Fibroblast of pulmonary artery (primary cell): ENCODE data around the gene ELMO1.

Experiments used
- DNase-seq: peaks from one replicate; pipeline ENCODE4 v3.0.0-alpha.2; 2010; ENCODE audit warnings: low read depth
- H3K4me3 ChIP-seq: replicated peaks from 2 replicates; pipeline ENCODE4 v1.5.1; 2011; ENCODE audit warnings: low read depth, mild to moderate bottlenecking, control low read depth, low read length, moderate library complexity
- TF ChIP-seq, protein P1 (sequence below): IDR thresholded peaks from 2 replicates; pipeline ENCODE4 v1.5.1; 2011; ENCODE audit warnings: mild to moderate bottlenecking, control low read depth, low read length, inconsistent platforms; ENCODE audit errors: missing control alignments

Gene ELMO1

GRCh38 chr7:37336259-37336658 lies 112.4 kb downstream of the ELMO1 start:
- TF ChIP-seq, protein P1, sequence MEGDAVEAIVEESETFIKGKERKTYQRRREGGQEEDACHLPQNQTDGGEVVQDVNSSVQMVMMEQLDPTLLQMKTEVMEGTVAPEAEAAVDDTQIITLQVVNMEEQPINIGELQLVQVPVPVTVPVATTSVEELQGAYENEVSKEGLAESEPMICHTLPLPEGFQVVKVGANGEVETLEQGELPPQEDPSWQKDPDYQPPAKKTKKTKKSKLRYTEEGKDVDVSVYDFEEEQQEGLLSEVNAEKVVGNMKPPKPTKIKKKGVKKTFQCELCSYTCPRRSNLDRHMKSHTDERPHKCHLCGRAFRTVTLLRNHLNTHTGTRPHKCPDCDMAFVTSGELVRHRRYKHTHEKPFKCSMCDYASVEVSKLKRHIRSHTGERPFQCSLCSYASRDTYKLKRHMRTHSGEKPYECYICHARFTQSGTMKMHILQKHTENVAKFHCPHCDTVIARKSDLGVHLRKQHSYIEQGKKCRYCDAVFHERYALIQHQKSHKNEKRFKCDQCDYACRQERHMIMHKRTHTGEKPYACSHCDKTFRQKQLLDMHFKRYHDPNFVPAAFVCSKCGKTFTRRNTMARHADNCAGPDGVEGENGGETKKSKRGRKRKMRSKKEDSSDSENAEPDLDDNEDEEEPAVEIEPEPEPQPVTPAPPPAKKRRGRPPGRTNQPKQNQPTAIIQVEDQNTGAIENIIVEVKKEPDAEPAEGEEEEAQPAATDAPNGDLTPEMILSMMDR, result no peak
- no peak for DNase-seq
- H3K4me3 ChIP-seq, result no peak overlapping the region

DNA sequence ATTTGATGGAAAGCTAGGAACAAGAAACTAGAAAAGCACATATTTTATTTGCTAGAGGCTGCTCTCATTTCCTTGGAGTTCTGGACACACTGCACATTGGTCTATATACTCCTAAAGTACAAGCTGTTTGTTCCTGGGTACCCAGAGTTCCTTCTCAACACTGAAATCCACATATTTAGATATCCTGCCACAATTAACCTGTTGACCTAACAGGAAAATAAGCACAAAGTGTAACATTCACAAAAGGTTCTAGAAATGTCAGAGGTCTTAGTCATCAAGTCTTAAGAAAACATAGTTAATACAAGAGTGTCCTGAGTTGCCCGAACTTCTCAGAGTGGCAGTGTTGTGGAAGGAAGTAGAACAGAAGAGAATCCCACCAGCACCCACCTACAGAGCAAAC lies 115.6 kb downstream of the ELMO1 start:
- TF ChIP-seq, protein P1, result no peak
- DNase-seq, result no peak
- H3K4me3 ChIP-seq, result no peak overlapping the region

DNA sequence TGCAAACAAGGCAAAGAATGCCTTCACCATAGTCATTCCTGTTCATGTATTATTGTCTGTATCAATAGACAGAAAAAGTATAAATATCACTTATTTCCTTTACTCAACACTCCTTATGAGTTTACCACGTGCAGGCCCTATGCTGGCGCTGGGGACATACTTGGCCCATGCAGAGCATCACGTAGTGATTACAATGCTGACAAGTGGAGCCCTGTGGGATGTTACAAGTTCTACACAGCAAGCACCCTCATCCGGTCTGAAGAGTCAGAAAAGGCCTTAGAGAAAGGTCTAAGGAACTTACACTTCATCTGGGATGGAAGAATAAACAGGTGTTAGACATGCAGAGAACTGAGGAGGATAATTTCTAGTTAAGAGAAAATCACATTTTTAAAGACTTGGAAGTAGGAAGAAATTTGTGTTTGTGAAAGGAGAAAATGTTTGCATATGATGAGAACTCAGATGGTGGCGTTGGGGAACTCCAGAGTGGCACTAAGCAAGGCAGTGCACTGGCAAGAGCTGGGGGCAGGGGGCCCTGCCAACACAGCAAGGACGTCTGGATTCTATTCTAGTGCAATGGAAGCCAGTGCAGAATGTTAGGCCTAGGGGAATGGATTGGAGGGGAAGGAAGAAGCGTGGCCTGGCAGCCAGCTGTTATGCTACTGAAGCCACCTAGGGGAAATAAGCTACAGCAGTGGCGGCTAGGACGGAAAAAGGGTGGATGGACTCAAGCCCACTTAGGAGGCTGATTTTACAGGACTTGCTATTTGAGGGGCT lies 116.2 kb downstream of the ELMO1 start:
- no peak overlapping the region for H3K4me3 ChIP-seq
- TF ChIP-seq, protein P1, result no peak
- DNase-seq, result no peak

DNA sequence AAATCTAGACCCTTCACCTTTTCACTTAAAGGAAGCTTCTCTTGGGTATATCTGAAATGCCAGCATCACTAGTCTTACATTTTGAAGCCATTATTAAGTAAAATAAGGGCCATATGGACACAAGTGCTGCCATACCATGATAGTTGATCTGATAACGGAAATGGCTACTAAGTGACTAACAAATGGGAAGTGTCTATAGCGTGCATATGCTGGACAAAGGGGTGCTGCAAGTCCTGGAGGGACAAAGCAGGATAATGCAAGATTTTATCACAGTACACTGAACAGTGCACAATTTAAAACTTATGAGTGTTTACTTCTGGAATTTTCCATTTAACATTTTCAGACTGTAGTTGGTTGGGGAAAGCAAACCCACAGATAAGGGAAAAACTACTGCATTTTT lies 117.9 kb downstream of the ELMO1 start:
- H3K4me3 ChIP-seq, result no peak overlapping the region
- DNase-seq, result no peak
- TF ChIP-seq, protein P1, result no peak

DNA sequence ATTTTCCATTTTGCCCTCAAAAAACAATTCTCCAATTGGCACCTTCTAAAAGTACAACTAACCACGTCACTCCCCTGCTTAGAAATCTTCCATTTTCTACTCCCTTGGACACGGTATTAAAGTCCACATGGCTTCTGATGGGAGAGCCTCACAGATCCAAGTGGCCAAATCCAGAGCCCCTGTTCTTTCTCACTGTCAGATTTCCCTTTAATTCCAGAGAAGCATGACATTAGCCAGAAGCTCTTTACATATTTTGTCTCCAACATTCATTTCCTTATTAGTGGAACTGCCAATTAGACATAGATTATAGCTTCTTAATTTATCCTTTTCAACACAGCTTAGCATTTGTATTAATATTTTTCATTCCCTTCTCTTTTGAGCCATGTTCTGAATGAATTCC lies 118.7 kb downstream of the ELMO1 start:
- TF ChIP-seq, protein P1, result no peak
- no peak for DNase-seq
- H3K4me3 ChIP-seq, result no peak overlapping the region

DNA sequence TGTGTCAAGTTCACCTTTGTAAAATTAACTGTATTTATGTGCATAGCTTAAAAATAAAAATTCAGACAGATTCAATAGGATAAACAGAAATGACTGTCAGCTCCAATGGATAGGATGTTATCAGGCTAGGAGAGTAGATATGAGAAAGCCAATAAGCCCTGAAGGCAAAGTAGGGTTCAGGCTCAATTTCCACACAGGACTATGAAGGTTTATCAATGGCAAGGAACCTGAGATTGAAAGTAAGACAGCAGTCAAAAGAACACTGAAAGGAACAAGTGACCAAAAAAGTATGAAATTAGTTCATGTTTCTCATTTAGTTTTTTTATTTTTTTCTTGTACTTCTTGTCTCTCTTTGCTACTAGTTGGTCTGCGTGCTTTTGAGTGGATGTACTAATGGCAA lies 121.4 kb downstream of the ELMO1 start:
- no peak for DNase-seq
- H3K4me3 ChIP-seq, result no peak overlapping the region
- TF ChIP-seq, protein P1, result no peak

DNA sequence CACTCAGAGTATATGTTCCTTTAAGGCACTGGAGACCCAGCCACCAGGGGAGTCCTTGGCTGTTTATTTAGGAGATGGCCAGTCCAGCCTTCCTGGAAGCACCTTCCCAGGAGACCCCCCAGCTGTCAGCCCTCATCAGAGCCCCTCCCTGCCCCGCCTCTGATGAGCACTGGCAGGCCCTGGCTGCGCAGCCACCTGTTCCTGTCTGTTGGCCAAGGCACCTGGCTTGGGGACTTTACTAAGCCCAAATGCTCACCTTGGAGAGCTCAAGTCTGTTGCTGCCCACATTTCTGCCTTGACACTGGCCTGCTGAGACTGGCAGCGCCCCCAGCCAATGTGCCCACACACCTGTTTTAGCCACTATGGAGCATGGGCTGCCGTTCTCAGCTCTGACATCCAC lies 124.7 kb downstream of the ELMO1 start:
- no peak overlapping the region for H3K4me3 ChIP-seq
- no peak for DNase-seq
- TF ChIP-seq, protein P1, result no peak
